NCI-H2227 (cell line): Measurements from ENCODE around the gene PPIH.
"Not testable (repeated sequence)": the region's sequence is repeated elsewhere in the genome, so short reads cannot be mapped to it uniquely, and the experiment has no call there.

ENCODE experiments used
- DNase-seq: peaks from one replicate; lab custom pipeline; 2025; ENCODE audit not compliant: unreplicated experiment; lab: John Stamatoyannopoulos, UW

PPIH gene

GRCh38 chr1:42681741-42682483 is 23.7 kb downstream of the PPIH start, which contains the start of gene YBX1:
TSS of gene YBX1 (plus strand) at chr1:42682418. CDS start at chr1:42682566, 148 bp downstream.
- peak; percentile 99 for DNase-seq

GRCh38 chr1:42682484-42682738 is 24.2 kb downstream of the PPIH start:
- not testable (repeated sequence) for DNase-seq

- DNase-seq: peak; percentile 79
These were observed 24.7 kb downstream of the PPIH start for GRCh38 chr1:42682739-42683531.

GRCh38 chr1:42684139-42684538 is 25.9 kb downstream of the PPIH start:
- DNase-seq: peak; percentile 41

- DNase-seq: no peak
These were observed 28.2 kb downstream of the PPIH start for GRCh38 chr1:42686418-42686817.

- DNase-seq: no peak
These were observed 31.7 kb downstream of the PPIH start for GRCh38 chr1:42689912-42690311.

GRCh38 chr1:42690477-42691156 is 32.4 kb downstream of the PPIH start:
- DNase-seq: no peak

GRCh38 chr1:42691157-42691498 is 32.9 kb downstream of the PPIH start:
- no peak for DNase-seq

- DNase-seq: no peak
These were observed 34.2 kb downstream of the PPIH start for GRCh38 chr1:42692461-42692860.

- no peak for DNase-seq
These were observed 34.7 kb downstream of the PPIH start for GRCh38 chr1:42692911-42693310.

GRCh38 chr1:42698081-42698813 is 40.0 kb downstream of the PPIH start:
- no peak for DNase-seq

- no peak for DNase-seq
These were observed 41.8 kb downstream of the PPIH start for GRCh38 chr1:42700006-42700405.

- DNase-seq: no peak
These were observed 45.8 kb downstream of the PPIH start for GRCh38 chr1:42703888-42704464.

GRCh38 chr1:42712808-42713207 is 54.6 kb downstream of the PPIH start:
- not testable (repeated sequence) for DNase-seq

- no peak for DNase-seq
These were observed 55.1 kb downstream of the PPIH start for GRCh38 chr1:42713293-42713692.

GRCh38 chr1:42714441-42714840 is 56.2 kb downstream of the PPIH start:
- peak; percentile 16 for DNase-seq

- DNase-seq: no peak
These were observed 62.6 kb downstream of the PPIH start for GRCh38 chr1:42720868-42721267.

- no peak for DNase-seq
These were observed 63.7 kb downstream of the PPIH start for GRCh38 chr1:42721926-42722325.

- DNase-seq: not testable (repeated sequence)
These were observed 64.2 kb downstream of the PPIH start for GRCh38 chr1:42722403-42722802.

GRCh38 chr1:42723511-42723910 is 65.3 kb downstream of the PPIH start:
- DNase-seq: no peak

- DNase-seq: not testable (repeated sequence)
These were observed 67.6 kb downstream of the PPIH start for GRCh38 chr1:42725820-42726219.
